ENCODE results near the gene YY1.

GRCh38 chr14:100303179-100303578 lies 64.2 kb downstream of the YY1 start:
- TF ChIP-seq, protein P1, sequence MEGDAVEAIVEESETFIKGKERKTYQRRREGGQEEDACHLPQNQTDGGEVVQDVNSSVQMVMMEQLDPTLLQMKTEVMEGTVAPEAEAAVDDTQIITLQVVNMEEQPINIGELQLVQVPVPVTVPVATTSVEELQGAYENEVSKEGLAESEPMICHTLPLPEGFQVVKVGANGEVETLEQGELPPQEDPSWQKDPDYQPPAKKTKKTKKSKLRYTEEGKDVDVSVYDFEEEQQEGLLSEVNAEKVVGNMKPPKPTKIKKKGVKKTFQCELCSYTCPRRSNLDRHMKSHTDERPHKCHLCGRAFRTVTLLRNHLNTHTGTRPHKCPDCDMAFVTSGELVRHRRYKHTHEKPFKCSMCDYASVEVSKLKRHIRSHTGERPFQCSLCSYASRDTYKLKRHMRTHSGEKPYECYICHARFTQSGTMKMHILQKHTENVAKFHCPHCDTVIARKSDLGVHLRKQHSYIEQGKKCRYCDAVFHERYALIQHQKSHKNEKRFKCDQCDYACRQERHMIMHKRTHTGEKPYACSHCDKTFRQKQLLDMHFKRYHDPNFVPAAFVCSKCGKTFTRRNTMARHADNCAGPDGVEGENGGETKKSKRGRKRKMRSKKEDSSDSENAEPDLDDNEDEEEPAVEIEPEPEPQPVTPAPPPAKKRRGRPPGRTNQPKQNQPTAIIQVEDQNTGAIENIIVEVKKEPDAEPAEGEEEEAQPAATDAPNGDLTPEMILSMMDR (conservative IDR thresholded peaks at IDR 0.05; ENCODE audit: low read depth, low read length) = peak; percentile 75
- no peak for TF ChIP-seq EZH2 (IDR thresholded peaks at IDR 0.05; ENCODE audit: borderline replicate concordance, low read depth, low read length, poor library complexity, severe bottlenecking)
